AG09319 (cell line): Measurements from ENCODE around the gene PRR7.

Experiments used
- DNase-seq: peaks from one replicate; pipeline ENCODE4 v3.0.0-alpha.2; 2010; ENCODE audit warnings: low read depth; ENCODE audit errors: extremely low read depth
- CTCF ChIP-seq: IDR thresholded peaks from 2 replicates; pipeline ENCODE4 v1.5.1; 2011; ENCODE audit warnings: low read depth, mild to moderate bottlenecking, inconsistent platforms, low read length, moderate library complexity

The PRR7 gene

DNA sequence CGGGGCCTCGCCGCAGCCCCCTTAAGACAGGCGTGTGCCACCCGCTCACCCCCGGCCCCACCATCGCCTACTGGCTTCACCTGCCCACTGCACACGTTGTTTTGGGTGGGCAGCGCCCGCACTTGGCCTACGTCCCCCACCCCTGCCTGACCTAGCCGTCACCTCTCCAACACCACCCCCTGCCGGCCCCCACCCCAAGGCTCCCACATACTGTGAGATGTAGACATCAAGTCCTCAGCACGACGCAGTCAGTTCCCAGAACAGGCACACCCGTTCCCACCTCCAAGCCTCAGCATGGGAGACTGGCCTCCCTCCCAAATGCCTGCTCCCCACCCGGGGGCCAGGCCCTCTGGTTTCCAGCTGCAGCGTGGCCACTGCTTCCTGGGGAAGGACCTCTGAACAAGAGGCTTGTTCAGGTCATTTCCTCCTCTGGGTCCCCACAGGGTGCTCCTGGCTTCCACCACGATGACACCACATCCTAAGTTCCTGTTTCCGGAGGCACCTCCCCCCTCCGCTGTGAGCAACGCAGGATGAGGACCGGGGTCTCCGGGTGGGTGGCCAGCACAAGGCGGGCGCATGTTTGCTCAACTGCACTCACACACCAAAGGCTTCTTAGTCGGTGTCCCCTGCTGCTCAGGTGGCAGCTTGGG is 15.5 kb downstream of the PRR7 start:
- no peak for TF ChIP-seq CTCF
- DNase-seq, result no peak

DNA sequence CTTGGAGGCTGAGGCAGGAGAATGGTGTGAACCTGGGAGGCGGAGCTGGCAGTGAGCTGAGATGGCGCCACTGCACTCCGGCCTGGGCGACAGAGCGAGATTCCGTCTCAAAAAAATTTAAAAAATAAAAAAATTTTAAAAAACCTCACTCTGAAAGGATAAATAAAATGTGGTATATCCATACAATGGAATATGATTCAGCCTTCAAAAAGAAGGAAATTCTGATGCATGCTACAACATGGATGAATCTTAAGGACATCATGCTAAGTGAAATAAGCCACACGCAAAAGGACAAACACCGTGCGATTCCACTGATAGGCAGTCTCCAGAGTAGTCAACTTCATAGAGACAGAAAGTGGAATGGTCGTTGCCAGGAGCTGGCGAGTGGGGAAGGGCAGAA is 18.4 kb downstream of the PRR7 start:
- no peak for TF ChIP-seq CTCF

GRCh38 chr5:177466861-177467260 is 20.2 kb downstream of the PRR7 start:
- no peak for DNase-seq
- no peak for TF ChIP-seq CTCF

More for the DNA sequence above, 18.4 kb downstream of the PRR7 start:
- no peak for DNase-seq

DNA sequence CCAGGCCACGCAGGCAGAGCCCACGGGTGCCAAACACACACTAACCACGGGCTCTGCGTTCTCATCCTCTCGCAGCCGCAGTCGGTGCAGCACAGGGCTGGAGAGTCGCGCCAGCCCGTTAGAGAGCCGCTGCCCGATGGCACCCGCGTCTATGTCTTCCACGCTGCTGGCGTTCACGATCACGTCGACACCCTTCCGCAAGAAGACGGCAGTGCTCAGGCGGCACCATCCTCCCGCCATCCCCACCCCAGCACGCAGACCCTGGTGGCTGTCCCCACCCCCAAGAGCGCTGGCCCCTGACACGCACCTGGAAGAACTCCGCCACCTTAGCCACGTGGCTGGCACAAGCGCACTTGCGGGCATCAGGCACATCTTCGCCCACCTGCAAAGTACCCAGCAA is 20.8 kb downstream of the PRR7 start:
- TF ChIP-seq CTCF, result no peak
- no peak for DNase-seq

DNA sequence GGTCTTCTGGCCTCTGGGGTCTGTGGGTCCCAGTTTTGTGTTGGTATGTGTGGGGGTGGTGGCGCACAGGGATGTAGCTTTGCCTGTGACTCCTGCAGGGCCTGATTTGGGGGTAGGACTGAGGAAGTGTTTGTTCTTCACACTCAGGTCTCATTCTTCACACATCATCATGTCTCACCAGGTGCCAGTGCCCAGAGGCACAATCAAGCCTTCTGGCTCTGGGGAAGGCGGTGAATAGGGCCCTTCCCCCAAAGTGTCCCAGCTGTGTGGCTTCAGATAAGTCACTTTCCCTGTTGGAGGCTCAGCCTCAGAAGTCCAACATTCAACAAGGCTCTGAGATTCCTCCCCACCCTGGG is 21.7 kb downstream of the PRR7 start:
- DNase-seq, result no peak
- TF ChIP-seq CTCF, result no peak

DNA sequence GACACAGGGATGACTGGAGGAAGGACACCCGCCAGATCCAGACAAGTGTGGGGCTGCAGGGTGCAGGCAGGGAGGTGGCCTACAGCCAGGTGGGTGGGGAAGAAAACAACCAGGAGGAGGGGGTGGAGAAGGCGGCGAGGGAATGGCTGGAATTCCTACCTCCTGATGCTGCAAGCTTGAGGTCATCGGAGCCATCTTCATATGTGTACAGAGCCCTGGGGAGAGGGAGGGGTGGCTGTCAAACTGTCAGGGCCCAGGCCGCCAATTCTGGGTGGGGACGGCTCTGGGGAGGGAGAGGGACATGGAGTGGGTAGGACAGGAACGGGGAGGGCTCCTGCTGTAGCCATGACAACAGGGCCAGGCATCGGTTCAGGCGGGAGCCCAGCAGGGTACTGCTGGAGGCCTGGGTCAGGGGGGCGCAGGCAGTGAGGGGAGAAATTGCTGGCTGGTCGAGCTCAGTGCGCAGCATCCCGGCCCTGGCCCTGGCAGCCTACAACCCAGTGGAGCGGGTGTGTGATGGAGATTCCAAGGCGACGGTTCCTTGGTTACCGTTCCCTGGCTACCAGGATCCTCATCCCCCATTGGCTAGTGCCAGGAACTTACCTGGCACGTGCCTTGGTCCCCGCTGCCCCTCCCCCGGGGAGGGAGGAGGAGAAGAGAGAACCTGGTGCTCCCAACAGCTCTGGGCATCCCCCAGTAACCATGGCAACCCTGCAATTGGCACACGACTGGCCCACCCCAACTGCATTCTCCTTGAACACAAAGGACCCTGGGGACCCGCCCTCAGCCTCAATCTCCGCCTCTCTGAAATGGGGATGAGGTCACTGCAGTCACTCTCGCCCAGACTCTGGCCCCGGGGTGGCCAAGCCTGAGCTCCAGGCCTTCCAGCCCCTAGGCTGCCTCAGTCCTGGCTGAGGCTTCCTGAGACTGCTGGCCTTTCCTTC is 22.3 kb downstream of the PRR7 start:
- no peak for DNase-seq
- no peak for TF ChIP-seq CTCF
